CD4-positive, alpha-beta T cell (primary cell): ENCODE results near the gene ADTRP. TPM values are rescaled to one million over a fixed set of nuclear protein-coding genes. Genes with fewer than 3 reads are reported as not detected.
"Not testable (repeated sequence)": the region's sequence is repeated elsewhere in the genome, so short reads cannot be mapped to it uniquely, and the experiment has no call there.

Experiments
- ATAC-seq: fragments of 200-7000 bp; cut with Tn5 transposase; one replicate; pipeline ENCODE4 v1.10.0; 2022; ENCODE audit warnings: mild to moderate bottlenecking; ENCODE audit not compliant: poor library complexity
- CTCF ChIA-PET: fragments of 350-600 bp; sonication (Branson Sonifier 250); formaldehyde crosslinking; loops from one replicate; lab custom pipeline; 2021; ENCODE audit warnings: antibody characterized with exemption, inconsistent platforms; lab: Charles Lee
- POLR2A ChIA-PET: fragments of 350-600 bp; sonication (Branson Sonifier 250); formaldehyde crosslinking; loops from one replicate; lab custom pipeline; 2021; ENCODE audit warnings: antibody characterized with exemption, inconsistent platforms; lab: Charles Lee
- DNase-seq, 14 experiments: peaks; one replicate each; pipeline ENCODE4 v3.0.0-alpha.2; 2013 to 2020; ENCODE audit warnings: mixed read lengths in 2 of 14
- H3K27ac ChIP-seq, 2 donors: one replicate each; pipeline versions ENCODE4 v1.5.1 to v1.7.0; 2013; ENCODE audit warnings: low read length in 2 of 2, low read depth in 1 of 2, mild to moderate bottlenecking in 1 of 2
- H3K27me3 ChIP-seq, 2 experiments: 1 replicate in 1 of 2; 2 replicates in 1 of 2; pipeline versions ENCODE4 v1.6.1 to v1.7.0; 2013; ENCODE audit warnings: low read length in 2 of 2, control low read depth in 1 of 2, mild to moderate bottlenecking in 1 of 2, moderate library complexity in 1 of 2; ENCODE audit not compliant: insufficient read depth in 2 of 2, control insufficient read depth in 1 of 2
- H3K36me3 ChIP-seq: one replicate; pipeline ENCODE4 v1.6.1; 2013; ENCODE audit warnings: low read length, control low read depth; ENCODE audit not compliant: insufficient read depth
- H3K4me1 ChIP-seq: one replicate; pipeline ENCODE4 v1.6.1; 2013; ENCODE audit warnings: low read length, control low read depth; ENCODE audit not compliant: insufficient read depth
- H3K4me3 ChIP-seq: one replicate; pipeline ENCODE4 v1.5.1; 2013; ENCODE audit warnings: mild to moderate bottlenecking, low read length, moderate library complexity
- H3K9me3 ChIP-seq, 2 experiments: 1 replicate in 1 of 2; 2 replicates in 1 of 2; pipeline versions ENCODE4 v1.6.1 to v1.7.0; 2013; ENCODE audit warnings: low read length in 2 of 2, mild to moderate bottlenecking in 2 of 2, control low read depth in 1 of 2, moderate library complexity in 1 of 2; ENCODE audit not compliant: control insufficient read depth in 1 of 2, insufficient read depth in 1 of 2
- H3K27ac Mint-ChIP-seq: one replicate; pipeline ENCODE4 v1.8.0; 2020; ENCODE audit warnings: mixed read lengths
- H3K27me3 Mint-ChIP-seq: one replicate; pipeline ENCODE4 v1.8.0; 2021; ENCODE audit warnings: mixed read lengths
- H3K36me3 Mint-ChIP-seq: one replicate; pipeline ENCODE4 v1.8.0; 2021; ENCODE audit warnings: low read depth, mixed read lengths
- H3K4me1 Mint-ChIP-seq: one replicate; pipeline ENCODE4 v1.8.0; 2021; ENCODE audit warnings: low read depth, mixed read lengths
- H3K4me3 Mint-ChIP-seq: one replicate; pipeline ENCODE4 v1.8.0; 2020; ENCODE audit warnings: mild to moderate bottlenecking, mixed read lengths
- H3K9me3 Mint-ChIP-seq: one replicate; pipeline ENCODE4 v1.8.0; 2020; ENCODE audit warnings: mixed read lengths
- CTCF ChIP-seq: fragments of 200-600 bp; IDR thresholded peaks from one replicate; pipeline ENCODE4 v1.8.0; 2022; ENCODE audit warnings: antibody characterized with exemption, mild to moderate bottlenecking
- intact Hi-C, 2 experiments: fragments of 100-400 bp; cut with DNase I in 1 of 2; cut with micrococcal nuclease in 1 of 2; formaldehyde crosslinking; loops; one replicate each; pipeline versions ENCODE4 v1.15.1 to v1.9.0; 2023 to 2025; cut with DNase I, micrococcal nuclease
- total RNA-seq, 174 experiments: library from RNA in 2 of 174; stranded (reverse) in 2 of 174; gene quantifications; one replicate each; pipeline ENCODE4 v1.2.3 and lab custom pipeline; 2021 to 2026

Gene ADTRP
- total RNA-seq, 2 experiments from 2014 or later = 14.3 to 15.2 TPM

GRCh38 chr6:11681357-11681756 lies 97.2 kb downstream of the ADTRP start:
- ATAC-seq (no peak), DNase-seq (no peak)
- Histone ChIP-seq H3K27ac (no peak overlapping the region), H3K9me3 (peaks cover 0 to 5% of the 10 kb centered on the region in 2 experiments), H3K4me3 (no peak overlapping the region), H3K4me1 (no peaks in the 10 kb centered on the region), H3K27me3 (no peaks in the 10 kb centered on the region), H3K36me3 (no peaks in the 10 kb centered on the region)
- Mint-ChIP-seq H3K4me3 (no peak overlapping the region), H3K27ac (no peak overlapping the region), H3K27me3 (no peaks in the 10 kb centered on the region), H3K36me3 (no peaks in the 10 kb centered on the region), H3K4me1 (no peaks in the 10 kb centered on the region), H3K9me3 (peaks cover 4% of the 10 kb centered on the region)
- intact Hi-C loops = no loop called here
- POLR2A ChIA-PET = no interaction called here
- CTCF ChIA-PET = no interaction called here
- TF ChIP-seq CTCF = no peak

GRCh38 chr6:11680479-11680878 lies 98.1 kb downstream of the ADTRP start:
- H3K4me1 Mint-ChIP-seq, H3K27me3 ChIP-seq, H3K27me3 Mint-ChIP-seq, H3K36me3 Mint-ChIP-seq, H3K4me3 Mint-ChIP-seq, ATAC-seq, DNase-seq, H3K9me3 Mint-ChIP-seq, CTCF ChIA-PET, H3K27ac ChIP-seq, H3K4me1 ChIP-seq, H3K36me3 ChIP-seq, intact Hi-C loops, POLR2A ChIA-PET, H3K9me3 ChIP-seq, H3K27ac Mint-ChIP-seq, H3K4me3 ChIP-seq: not testable (repeated sequence)

DNA sequence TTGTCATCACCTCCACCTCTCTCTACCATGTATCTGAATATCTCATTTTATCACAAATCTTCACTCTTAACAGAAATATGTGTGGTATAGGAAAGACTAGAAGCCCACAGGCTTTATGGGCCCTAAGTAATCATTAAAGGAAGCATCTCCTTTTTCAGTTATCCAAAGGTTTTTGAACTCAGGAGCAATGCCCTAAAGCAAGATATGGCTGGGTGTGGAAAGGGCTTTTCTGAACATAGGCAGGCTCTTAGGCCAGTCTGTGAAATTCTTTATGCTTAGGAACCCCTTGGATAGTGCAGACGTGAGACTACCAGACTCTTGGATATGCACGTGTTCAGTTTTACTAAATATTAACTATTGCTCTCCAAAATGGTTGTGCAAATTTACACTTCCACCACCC lies 99.5 kb downstream of the ADTRP start:
- Histone ChIP-seq H3K4me3 (no peak overlapping the region), H3K9me3 (peaks cover 0 to 5% of the 10 kb centered on the region in 2 experiments), H3K4me1 (no peaks in the 10 kb centered on the region), H3K27ac (no peak overlapping the region), H3K36me3 (no peaks in the 10 kb centered on the region), H3K27me3 (no peaks in the 10 kb centered on the region)
- Mint-ChIP-seq H3K27ac (no peak overlapping the region), H3K4me1 (no peaks in the 10 kb centered on the region), H3K27me3 (no peaks in the 10 kb centered on the region), H3K4me3 (no peak overlapping the region), H3K9me3 (peaks cover 4% of the 10 kb centered on the region), H3K36me3 (no peaks in the 10 kb centered on the region)
- no peak for DNase-seq
- intact Hi-C loops = no loop called here
- POLR2A ChIA-PET = no interaction called here
- TF ChIP-seq CTCF = no peak
- no peak for ATAC-seq
- CTCF ChIA-PET = interaction anchor here (1.4 kb wide), 1 partner anchor 11 kb away, joined by 3 read pairs; no protein-coding TSS in a partner anchor

GRCh38 chr6:11675601-11676000 lies 103.0 kb downstream of the ADTRP start:
- H3K36me3 Mint-ChIP-seq = no peaks in the 10 kb centered on the region
- CTCF ChIA-PET = no interaction called here

More at GRCh38 chr6:11675601-11676000, 103.0 kb downstream of the ADTRP start:
- Mint-ChIP-seq H3K27ac (no peak overlapping the region), H3K27me3 (no peaks in the 10 kb centered on the region), H3K4me1 (no peaks in the 10 kb centered on the region), H3K4me3 (no peak overlapping the region), H3K9me3 (peaks cover 4% of the 10 kb centered on the region)
- no peak overlapping the region for H3K27ac ChIP-seq
- no peaks in the 10 kb centered on the region for H3K27me3 ChIP-seq
- peaks cover 0 to 5% of the 10 kb centered on the region in 2 experiments for H3K9me3 ChIP-seq
- DNase-seq = peak in 4 of 14 experiments; percentile 5 to 28 (median 20)
- ATAC-seq = no peak
- TF ChIP-seq CTCF = no peak
- POLR2A ChIA-PET = no interaction called here
- no peaks in the 10 kb centered on the region for H3K4me1 ChIP-seq
- intact Hi-C loops = no loop called here
- no peak overlapping the region for H3K4me3 ChIP-seq
- H3K36me3 ChIP-seq = no peaks in the 10 kb centered on the region
